Hippocampal formation (tissue), 2 donors: Measurements from ENCODE around the gene KLHDC9.

Experiments
- DNase-seq, 2 donors: peaks; one replicate each; lab custom pipeline; 2025; lab: John Stamatoyannopoulos, UW

Gene KLHDC9

DNA sequence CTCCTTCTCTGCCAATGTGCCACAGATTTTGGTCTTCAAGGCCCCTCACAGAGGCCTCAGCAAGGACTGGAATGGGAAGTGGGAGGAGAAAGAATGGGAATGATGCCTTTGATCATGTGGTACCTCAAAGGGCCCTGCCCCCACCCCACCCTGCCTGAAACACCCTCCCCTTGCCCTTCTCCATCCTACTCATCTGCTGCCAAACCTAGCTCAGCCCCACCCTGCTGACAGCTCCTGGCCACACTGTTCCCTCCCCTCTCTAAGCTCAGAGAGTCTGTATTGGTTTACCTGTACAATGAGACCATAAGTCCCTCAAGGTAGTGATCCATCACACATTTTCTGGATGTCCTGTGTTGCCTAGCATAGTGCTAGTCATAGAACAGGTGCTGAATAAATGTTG lies 21.8 kb upstream of the KLHDC9 start:
- no peak for DNase-seq

DNA sequence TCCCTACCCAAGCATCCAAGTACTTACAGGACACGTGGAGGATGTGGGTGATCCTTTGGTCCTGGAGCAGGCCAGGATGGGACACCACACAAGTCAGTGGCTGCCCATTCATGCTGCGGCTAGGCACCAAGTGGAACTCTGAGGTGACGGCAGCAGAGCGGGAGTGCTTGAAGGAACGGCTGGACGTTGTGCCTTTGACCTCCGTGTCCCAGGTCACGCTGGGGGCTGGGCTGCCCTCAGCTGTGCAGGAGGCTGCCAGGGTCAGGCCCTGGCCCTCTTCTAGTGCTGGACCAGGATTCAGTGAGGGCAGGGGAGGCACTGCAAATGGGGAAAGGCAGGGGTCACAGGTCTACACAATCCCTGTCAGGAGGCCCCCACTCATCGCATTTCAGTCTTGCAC lies 20.7 kb upstream of the KLHDC9 start:
- DNase-seq, result no peak

DNA sequence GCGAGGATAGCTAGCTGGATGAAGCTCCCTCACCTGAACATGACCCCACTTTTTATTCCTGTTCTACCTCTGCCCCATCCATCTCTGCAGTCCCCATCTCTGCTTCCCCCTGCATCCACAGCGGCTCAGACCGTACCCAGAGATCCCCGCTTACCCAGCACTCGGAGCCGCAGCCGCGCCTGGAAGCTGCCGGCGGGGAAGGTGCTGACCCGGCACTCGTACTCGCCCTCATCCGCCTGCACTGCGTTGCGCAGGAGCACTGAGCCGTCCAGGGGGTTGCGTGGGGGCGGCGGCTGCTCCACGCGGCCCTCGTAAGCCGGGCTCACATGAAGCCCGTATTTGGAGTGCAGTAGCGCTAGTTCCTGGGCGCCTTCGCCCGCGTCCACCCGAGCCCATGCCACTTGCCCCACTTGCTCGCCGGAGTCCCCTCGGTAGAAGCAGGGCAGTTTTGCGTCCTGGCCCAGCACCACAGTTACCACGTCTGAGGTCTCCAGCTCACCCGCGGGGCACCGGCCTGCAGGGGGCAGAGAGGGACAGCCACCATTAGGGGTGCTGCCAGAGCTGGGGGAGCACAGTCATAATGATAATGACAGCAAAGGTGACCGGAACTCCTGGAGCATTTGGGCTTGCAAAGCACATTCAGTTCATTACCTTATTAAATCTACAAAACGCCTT lies 18.6 kb upstream of the KLHDC9 start:
- DNase-seq, result no peak

GRCh38 chr1:161080441-161081405 lies 17.4 kb upstream of the KLHDC9 start:
- DNase-seq, result no peak

GRCh38 chr1:161081519-161081918 lies 16.6 kb upstream of the KLHDC9 start:
- no peak for DNase-seq

- DNase-seq, result no peak
Observed at GRCh38 chr1:161082483-161082882, 15.7 kb upstream of the KLHDC9 start.

GRCh38 chr1:161082996-161083747 lies 15.0 kb upstream of the KLHDC9 start:
- DNase-seq, result no peak

DNA sequence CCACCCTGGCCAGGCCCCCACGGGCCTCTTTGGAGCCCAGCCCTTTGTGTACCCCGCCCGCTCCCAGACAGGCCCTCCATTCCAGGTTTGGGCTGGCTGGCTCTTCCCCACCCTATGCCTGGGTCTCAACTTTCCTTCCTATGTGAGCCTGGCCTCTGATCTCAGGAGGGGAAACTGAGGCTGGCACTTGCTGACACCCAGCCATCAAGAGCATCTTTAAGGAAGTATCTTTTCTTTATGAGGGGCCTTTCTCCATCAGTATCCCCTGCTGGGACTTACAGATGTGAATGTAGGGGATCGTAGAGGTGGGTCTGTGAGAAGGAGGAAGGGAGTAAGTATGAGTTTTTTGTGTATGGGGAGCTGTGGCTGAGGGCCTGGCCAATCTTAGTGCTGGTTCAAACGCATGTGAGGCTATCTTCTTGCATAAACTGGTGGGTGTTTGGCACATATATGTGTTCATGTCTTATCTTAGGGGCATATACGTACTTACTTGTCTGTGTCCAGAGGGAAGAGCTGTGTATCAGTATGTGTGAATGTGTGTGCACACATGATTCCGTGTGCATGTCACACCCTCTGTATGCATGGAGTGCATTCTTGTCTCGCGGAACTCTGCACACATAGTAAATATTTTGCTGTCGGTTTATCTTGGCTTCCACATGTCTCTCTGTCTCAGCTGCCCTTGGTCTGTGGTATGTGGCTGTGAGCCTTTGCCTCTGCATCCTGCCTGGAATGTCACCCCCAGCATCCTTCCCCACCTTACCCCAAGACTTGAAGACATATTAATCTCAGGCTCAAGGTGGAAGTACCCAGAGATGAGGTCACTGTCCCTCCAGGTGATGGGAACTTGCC lies 14.2 kb upstream of the KLHDC9 start:
- no peak for DNase-seq

- no peak for DNase-seq
Observed at GRCh38 chr1:161084597-161084988, 13.6 kb upstream of the KLHDC9 start.

DNA sequence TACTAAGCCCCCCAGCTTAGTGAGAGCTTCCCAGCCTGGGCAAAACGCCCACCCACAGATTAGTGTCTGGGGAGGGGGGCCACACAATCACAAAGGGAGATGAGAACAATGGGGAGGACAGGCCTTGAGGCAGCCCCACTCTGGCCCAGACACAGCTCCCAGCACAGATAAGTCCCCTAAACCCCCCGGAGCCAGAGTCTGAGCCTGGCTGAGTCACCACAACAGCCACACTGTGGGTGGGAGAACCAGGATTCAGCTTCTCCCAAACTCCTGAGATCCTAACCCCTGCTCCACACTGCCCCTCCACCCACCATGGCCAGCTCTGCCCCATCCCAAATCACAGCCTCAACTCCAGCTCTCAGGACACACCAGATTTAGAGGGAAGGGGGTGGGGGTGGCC lies 13.0 kb upstream of the KLHDC9 start:
- no peak for DNase-seq

DNA sequence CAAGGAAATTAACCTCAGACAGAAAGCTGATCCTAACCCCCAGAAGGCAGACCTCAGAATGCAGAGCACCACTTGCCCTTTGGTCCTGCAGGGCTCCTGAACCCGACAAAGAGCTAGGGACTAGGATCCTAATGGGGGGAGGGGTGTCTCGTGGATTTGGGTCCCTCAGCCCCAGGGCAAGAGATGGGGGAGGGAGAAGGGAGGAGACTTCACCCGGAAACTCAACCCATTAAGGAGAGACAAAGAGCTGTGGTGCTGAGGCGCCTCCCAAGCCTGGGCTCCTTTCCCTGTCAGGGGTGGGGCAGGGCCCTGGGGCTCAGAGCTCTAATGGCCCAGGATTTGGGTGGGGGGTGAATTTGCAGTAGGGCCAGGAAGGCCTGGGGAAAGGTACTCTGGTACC lies 11.7 kb upstream of the KLHDC9 start:
- DNase-seq, result no peak

DNA sequence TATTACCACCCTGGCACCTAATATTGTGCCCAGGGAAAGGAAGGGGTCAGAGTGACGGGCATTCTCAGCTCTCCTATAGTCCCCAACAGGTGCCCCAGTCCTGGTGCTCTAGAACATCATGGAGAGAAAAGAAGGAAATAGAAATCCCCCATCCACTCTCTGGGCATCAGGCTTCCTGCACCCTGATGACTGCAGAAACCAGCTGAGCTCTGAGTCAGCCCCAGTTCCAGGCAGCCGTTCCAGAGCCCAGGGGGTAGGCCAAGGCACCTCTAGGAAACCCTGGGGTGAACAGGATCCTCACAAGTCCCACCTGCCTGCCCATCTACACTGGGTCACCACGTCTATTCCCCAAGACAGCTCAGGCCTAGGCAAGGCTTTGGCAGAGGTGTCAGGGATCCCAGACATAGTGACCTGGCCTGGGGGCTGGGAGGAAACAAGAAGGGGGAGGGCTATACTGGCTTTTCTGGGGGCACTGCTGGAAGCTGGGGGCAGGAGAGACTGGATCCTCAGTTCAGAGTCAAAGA lies 9.5 kb upstream of the KLHDC9 start:
- no peak for DNase-seq

DNA sequence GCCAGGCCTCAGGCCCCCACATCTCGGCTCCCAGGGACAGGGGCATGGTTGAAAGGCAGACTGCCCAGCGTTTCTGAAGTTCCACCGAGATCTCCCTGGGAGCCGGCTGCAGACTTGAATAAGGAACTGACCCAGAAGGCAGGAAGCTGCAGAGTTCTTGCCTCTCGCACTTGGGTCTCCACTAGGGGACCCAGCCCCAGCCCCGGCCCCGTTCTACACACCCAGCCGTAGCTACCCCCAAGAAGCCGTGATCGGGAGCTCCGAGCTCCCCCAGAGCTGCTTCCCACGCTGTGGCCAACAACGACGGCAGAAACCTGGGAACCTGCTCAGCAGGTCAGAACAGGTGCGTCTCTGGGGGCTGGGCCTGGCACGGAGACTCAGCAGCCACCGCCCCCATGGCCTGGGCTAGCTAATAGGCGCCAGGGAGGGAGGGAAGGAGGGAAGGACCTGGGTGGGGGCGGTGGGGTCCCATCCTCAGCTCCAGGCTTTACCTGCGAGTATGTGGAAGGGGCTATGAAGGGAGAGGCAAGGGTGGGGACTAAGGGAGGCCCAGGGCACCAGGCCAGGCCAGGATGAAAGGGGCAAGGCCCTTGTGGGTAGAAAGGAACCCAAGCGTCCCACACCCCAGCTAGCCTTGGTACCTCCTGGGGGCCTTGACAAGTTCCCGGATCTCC lies 8.8 kb upstream of the KLHDC9 start, which contains the start of gene NECTIN4:
Gene NECTIN4, minus strand, starts transcription at position 308 of the 674 bp plus-strand sequence. Its CDS starts 262 bp downstream, at position 46.
- DNase-seq, result no peak

DNA sequence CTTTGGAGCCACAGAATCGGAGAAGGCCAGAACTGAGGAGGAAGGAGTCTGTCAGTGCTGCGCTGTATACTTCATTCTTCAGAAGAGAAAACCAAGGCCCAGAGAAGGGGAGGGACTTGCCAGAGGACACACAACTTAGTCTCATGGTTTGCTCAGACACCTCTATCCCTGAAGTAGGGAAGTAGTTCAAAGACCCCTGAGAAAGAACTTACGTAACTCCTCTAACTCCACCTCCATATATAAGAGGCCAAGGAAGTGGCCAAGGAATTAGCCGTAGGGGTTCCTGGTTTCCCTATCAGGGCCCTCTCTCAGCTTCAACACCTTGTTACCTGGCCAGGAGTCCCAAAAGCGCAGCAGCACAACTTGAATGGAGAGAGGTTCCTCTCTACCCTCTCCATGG lies 8.2 kb upstream of the KLHDC9 start:
- no peak for DNase-seq

DNA sequence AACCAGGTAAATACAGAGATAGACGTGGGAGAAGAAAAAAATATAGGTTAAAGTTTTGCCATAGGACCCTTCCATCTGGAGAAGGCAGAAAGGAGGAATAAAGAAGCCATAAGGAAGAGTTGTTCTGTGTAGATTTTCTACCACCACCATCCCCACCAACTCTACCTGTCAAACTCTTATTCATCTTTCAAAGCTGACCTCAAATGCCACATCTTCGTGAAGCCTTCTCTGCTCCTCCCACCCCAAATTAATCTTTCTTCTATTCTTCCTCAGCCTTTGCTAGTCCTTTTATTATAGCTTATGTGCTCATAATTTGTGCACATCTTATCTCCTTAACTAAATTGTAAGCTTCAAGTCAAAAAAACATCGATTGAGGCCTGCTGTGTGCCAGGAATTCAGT lies 7.5 kb upstream of the KLHDC9 start:
- DNase-seq, result no peak

GRCh38 chr1:161091093-161091492 lies 7.1 kb upstream of the KLHDC9 start:
- no peak for DNase-seq

DNA sequence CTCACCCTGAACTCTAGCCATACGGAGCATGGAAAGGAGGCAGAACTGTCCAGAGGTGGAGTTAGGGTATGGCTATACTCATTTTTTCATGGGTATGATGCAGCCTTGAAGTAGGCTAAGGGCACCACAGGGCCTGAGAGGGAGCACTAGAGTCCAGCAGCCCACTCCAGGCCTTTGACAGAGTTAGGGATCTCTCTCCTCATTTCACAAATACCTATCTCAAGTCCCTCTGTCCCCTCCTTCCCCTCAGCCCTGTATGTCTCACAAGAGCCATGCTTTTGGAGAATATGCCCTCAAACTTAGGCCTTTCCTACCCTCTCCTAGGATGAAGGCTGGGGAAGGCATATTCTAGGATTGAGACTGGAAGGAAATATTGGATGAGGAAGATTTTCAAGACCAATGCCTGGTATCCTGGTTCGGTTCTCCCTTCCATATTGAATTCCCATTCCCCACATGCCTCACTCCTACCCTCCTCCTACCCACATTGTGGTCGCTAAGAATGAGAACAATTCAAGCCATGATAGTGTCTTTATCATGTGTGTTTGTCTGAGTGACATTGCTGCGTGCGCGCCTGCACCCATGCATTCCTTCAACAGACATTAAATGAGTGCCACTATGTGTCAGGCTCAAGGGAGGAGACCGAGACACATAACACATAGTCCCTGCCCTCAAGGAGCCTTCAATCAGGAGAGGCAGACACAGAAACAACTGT lies 6.2 kb upstream of the KLHDC9 start:
- no peak for DNase-seq

DNA sequence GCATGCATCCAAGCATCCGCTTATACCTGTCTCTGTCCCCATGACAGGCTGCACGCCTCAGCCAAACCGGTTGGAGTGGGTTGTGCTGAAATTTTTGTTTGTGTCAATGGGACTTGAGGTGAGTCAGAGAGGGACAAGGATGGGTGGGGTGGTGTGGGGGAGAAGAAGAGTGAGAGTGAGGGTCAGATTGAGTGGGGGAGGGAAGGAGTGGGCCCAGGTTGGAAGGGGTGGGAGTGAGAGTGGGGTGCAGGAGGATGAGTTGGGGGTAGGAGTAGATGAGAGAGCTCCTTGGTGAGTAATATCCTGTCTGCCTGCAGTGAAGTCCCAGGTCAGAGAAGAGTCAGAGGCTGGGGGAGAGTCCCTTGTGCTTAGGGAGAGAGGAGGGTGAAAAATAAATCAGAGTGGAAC lies 5.5 kb upstream of the KLHDC9 start:
- no peak for DNase-seq

GRCh38 chr1:161094481-161094880 lies 3.7 kb upstream of the KLHDC9 start:
- DNase-seq, result no peak

DNA sequence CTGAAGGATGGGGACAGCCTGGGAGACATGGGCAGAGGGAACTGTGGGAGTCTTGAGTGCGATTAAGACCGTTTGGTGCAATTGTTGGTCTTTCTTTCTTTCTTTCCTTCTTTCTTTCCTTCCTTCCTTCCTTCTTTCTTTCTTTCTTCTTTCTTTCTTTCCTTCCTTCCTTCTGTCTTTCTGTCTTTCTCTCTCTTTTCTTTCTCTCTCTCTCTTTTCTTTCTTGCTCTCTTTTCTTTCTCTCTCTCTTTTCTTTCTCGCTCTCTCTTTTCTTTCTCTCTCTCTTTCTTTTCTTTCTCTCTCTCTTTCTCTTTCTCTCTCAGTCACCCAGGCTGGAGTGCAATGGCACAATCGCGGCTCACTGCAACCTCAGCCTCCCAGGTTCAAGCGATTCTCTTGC lies 2.9 kb upstream of the KLHDC9 start:
- DNase-seq, result no peak
